GM18519 (cell line): ENCODE data around the gene DLX2.

Experiments used
- ATAC-seq: cut with Tn5 transposase; IDR thresholded peaks from one replicate; pipeline ENCODE4 v1.9.1; 2021; ENCODE audit warnings: mild to moderate bottlenecking, moderate library complexity; ENCODE audit not compliant: unreplicated experiment, low FRiP score

Gene DLX2

DNA sequence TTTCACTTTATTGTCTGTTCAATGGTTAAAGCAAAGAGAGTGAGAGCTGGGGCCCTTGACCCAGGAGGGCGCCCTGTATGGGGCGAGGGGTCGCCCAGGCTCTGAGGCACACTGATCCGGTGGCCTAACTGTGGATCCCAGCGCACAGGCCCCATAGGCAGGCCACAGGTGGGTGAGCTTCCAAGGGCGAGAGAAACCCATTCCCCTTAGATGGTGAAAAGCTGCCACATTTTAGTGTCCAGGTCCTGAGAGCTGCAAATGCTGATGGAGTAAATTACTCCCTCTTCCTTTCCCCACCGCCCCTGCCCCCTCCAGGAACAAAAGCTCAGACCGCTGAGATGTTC is 5.9 kb upstream of the DLX2 start:
- ATAC-seq, result no peak

DNA sequence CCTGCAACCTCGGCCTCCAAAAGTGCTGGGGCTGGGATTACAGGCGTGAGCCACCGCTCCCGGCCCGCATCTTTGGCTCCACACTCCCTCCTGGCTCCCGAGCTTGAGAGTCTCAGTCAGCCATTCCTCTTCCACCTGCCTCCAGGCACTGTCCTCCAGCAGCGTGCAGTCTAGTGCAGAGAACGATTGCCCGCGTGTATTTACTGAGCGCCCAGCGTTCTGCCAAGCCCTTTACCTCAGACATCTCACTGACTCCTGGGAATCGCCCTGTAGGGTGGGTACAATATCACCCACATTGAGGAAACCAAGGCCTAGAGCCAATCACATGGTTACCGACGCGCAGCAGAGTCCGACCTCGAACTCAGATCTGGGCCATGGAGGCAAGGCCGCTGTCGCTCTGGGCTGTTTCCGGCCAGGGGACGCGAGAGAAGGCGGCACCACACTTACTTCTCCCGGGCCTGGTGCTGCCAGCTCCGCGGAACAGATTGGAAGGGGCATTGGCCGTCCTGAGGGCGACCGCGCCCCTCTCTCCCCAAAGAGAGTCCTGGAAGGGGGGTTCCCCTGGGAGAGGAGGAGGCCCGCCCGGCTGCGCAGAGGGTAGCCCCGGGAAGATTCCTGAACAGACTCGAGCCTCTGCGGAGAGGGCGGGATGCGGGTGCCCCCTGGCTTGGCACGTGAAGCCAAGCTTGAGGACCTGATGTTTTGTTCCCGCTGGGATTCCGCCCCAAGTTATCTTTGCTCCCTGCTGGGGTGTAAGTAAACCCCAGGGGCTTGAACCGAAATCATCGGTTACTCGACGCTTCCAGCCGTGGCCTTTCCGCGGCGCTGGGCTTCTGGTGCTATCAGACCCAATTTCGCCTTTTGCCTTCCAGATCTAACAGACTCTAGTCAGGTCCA is 5.2 kb upstream of the DLX2 start:
- ATAC-seq, result no peak

GRCh38 chr2:172106108-172106961 is 3.6 kb upstream of the DLX2 start:
- ATAC-seq, result no peak

DNA sequence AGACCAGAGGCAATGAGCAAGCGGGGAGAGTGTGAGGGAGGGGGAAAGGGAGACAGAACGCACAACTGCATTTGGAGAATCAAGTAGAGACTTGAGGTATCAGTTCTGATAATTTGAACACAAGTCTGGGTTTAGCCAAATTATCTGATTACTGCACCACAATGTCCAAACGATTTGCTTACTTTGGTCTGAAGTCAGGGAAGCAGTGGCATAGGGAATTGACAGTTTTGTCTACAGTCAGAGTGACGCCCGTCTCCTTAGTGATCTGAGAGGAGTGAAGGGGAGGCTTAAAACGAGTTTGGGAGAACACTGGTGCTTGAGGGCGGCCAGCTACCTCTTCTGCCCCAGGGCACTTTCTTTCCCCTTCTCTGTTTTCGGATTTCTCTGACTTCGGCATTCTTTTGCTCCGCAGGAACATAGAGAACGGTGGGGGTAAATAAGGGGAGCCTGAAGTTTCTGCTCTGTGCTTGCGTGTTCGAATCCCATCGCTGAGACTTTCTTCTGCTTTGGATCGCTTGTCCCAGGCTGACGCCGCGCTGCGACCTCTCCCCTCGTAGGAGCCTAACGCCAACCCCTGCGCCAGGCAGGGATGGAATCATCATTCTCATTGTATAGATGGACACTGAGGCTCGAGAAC is 2.9 kb upstream of the DLX2 start:
- ATAC-seq, result no peak

DNA sequence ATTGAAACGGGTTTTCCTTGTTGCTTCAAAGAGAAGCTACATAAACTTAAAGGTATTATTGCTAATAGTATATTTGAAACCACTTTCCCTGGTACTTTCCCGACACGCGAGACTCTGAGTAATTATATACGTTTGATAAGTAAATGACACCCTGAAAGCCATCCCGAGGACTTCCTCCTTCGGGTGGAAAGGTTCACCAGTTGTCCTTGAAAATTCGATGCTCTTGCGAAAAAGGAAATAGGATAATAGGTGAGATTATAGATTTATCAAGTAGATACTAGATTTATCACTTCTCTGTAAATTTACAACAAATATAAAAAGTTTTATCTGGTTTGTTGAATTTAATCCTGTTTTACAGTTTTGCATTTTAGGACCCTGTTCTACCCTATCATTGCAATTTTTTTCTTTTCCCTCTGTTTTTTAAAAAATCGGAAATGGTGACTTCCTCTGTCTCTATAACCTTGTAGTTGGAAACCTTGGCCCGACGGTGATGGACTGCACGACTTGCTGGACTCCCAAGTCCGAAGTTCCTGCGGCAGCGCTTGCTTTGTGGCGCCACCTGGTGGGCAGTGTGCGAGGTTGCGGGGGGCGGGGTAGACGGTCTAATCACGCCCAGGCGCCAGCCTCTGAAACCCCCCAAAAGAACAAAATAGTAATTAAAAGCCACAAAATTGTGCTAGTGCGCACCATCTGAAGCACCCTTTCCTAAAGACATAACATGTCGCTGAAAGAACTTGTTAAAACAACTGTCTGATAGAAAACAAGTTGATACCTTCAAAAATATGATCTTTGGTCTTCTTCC is 972 bp upstream of the DLX2 start:
- no peak for ATAC-seq

- ATAC-seq, result no peak
These were observed 794 bp downstream of the DLX2 start for GRCh38 chr2:172101821-172102390.

GRCh38 chr2:172100935-172101820 is 1.5 kb downstream of the DLX2 start:
- ATAC-seq, result no peak

DNA sequence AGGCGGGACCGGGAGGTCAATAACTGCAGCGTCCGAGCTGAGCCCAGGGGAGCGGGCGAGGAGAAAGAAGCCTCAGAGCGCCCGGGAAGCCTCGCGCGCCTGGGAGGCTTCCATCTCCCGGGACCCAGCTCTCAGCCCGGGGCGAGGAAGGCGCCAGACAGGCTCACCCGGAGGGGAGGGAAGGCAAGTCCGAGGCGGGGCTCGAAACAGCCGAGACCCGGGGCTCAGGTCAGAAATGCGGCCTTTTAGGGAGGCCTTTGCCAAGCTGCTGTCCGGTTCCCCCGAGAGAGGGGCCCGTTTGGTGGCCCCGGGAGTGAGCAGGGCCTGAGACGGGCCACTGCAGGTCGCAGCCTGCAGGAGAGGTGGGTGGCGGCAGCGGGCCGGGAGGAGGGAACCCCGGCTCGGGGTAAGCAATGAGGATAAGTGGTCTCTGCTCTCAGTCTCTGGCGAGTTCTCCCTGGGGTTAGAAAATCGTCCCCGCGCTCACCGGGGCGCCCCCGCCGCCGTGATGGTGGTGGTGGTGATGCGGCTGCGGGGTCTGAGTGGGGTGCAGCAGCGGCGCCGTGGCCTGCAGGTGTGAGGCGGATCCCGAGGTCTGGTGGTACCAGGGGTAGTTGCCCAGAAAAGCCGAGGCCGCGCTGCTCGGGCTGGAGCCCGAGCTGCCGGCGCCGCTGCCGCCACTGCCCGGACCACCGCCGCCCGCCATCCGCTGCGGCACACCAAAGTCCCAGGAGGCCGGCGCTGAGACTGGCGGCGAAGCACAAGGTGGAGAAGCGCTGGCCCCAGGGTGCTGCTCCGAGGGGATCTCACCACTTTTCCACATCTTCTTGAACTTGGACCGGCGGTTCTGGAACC is 2.4 kb downstream of the DLX2 start:
- ATAC-seq, result no peak

- ATAC-seq, result no peak
These were observed 3.1 kb downstream of the DLX2 start for GRCh38 chr2:172099472-172100079.

DNA sequence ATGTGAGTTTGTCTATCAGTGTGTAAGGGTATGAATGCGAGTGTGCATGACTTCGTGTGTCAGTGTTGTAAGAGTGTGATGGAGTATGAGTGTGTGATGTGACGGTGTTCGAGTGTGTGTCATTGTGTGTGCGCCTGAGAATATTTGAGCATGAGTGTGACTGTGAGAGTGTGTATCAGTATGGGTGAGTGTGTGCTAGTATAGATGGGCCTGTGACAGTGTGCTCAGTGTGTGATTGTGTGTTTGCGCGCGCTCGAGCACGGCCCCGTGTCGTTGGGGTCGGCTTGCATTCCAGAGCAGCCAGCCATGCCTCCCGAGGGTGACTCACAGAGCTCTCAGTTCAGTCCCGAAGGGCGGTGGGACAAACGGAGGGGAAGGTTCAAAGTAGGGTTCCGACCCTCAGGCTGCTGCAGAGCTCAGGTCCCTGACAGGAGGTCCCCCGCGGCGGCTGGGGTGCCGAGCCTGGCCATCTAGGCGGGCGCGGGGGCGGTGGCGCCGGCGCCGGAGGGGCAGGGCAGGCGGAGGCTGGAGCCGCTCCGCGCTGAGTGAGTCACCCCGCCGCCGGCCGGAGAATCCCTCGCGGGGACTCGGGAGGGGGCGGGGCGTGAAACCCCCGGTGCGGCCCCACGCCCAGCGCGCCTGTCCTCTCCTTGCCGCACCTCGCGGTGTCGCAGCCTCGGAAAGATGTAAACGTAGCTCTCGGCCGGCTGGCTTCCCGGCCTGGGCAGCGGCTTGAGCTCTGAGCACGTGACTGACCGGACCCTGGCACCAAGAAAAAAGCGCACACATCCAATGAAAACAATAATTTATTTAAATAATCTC is 3.8 kb downstream of the DLX2 start:
- ATAC-seq, result no peak

DNA sequence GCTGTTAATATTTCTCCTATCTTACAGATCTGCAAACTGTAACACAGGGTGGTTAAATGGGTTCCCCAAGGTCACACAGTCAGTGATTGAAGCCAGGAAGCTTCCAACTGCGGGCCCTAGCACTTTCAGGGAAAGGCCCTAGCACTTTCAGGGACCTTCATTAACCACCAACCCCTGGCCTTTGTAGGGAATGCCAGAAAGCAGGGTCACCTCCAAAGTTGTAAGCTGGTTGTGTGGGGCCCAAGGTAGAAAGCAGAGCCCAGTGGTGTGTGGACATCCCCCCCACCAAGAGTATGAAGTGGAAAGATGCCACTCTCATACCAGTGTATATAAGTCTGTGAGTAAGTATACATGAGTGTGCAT is 4.4 kb downstream of the DLX2 start:
- ATAC-seq, result no peak

DNA sequence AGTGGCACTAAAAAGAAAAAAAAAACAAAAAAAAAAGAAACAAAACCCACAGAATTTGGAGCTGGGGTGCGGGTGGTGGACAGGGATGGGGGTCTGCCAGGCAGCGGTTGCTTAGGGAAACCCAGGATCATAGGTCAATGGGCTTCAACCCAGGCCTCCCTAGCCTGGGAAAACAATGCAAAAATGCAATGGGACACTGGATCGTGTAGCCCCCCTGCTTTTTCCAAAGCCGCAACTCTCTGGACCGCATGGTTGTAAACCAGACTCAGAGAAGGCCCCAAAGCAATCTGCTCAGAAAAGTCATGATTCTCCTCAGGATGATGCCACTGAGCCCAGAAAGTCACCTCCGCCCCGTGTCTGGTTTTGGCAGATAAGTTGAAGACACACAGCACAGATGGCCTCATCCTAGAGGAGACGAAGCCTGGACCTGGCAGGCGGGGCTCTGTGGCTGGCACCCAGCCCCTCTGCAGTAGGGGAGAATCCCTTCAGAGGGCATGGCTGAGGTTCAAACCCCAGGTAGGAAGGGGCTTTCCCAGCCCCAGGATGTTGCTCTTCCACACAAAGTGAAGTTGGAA is 5.1 kb downstream of the DLX2 start:
- ATAC-seq, result no peak

DNA sequence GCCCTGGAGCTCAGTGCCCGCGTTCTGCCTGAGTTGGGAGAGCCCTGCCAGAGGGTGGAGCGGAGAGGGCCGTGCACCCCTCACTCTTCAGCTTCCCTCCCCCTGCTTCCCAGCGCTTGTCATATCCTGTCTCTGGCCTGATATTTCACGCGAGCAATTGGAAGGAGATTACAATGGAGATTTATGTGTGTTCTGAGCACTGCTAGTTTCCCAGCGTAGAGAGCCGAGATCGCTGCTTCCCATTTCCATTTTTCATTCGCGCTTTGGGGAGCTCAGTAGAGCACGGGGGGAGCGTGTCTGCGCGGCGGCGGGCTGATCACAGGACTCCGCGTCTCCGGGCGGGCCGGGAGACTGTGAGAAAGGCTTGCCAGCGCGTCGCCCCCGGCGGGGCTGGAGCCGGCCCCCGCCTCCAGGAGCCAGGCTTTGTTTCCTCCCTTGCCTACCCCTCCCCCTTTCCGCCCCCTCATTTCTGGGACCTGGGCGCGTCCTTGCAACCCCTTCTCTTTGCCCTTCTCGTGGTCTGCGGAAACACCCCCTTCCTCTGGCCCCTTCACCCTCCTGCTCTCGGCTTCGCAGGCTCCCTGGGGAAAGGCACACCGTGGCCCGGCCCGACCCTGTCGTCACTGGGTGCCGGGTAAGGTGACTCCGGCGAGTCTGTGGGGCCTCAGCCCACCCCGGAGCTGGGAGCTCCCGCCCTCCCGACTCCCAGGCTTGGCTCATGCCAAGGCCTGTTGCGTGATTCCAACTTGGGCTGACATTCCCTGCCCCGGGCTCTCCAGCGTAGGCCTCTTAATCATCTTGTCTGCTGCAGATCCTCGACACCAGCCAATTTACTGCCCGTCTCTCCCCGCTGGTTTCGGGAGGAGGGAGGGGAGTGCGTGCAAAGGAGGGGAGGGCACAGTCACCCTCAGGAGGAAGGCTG is 5.8 kb downstream of the DLX2 start:
- ATAC-seq, result no peak

DNA sequence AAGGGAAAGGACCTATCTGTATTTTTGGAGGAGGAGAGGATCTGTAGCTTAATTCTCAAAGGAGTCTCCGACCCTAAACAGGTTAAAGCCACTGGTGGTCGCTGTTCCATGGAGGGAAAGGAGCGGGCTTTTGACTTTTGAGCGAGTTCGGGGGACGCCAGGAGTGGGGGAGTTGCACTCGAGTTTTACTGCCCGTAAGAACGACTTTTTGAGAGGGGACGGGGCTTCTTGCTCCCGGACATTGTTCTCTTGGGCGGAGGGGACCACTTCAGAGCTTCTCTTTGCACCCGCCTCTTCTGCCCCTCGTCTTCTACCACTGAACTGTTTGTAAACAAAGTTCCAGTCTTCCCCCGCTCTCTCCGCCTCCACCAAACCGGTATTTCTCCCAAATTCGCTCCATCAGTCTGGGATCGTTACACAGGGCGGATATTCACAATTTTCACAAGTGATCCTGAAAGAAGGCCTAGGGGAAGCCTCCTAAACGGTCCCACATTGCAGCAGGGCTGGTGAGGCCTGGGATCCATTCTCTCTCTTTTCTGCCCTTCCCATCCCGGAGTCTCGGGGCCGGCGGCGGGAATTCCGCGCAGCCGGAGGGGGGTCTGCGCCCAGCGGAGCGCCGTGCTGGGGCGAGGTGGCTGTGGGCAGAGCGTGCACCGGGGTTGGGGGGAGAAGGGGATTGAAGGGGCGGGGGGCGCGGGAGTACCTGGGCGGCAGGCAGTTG is 6.6 kb downstream of the DLX2 start:
- ATAC-seq, result no peak
